GM08714 (cell line): ENCODE results near the gene KRTAP10-11.
"Not testable (repeated sequence)": the region's sequence is repeated elsewhere in the genome, so short reads cannot be mapped to it uniquely, and the experiment has no call there.

Source experiments
- H3K4me3 ChIP-seq: fragments of 200-500 bp; sonication (Bioruptor generic); 2 replicates; pipeline ENCODE4 v1.5.1; 2014; ENCODE audit warnings: mild to moderate bottlenecking, low read length, inconsistent platforms
- ZNF274 ChIP-seq: IDR thresholded peaks from 2 replicates; pipeline ENCODE4 v1.6.1; 2012; ENCODE audit warnings: mild to moderate bottlenecking, low read depth, low read length

KRTAP10-11 gene

DNA sequence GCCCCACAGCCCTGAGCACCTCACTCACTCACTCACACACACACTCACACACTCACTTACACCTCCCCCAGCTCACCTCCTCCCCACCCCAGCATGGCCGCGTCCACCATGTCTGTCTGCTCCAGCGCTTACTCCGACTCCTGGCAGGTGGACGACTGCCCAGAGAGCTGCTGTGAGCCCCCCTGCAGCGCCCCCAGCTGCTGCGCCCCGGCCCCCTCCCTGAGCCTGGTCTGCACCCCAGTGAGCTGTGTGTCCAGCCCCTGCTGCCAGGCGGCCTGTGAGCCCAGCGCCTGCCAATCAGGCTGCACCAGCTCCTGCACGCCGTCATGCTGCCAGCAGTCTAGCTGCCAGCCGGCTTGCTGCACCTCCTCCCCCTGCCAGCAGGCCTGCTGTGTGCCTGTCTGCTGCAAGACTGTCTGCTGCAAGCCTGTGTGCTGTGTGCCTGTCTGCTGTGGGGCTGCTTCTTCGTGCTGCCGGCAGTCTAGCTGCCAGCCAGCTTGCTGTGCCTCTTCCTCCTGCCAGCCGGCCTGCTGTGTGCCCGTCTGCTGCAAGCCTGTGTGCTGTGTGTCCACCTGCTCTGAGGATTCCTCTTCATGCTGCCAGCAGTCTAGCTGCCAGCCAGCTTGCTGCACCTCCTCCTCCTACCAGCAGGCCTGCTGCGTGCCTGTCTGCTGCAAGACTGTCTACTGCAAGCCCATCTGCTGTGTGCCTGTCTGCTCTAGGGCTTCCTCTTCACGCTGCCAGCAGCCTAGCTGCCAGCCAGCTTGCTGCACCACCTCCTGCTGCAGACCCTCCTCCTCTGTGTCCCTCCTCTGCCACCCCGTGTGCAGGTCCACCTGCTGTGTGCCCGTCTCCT is at the start of gene KRTAP10-11:
TSS of gene KRTAP10-11 (plus strand) at position 49 of the 856 bp plus-strand sequence. CDS start at position 94, 45 bp downstream.
- not testable (repeated sequence) for H3K4me3 ChIP-seq

DNA sequence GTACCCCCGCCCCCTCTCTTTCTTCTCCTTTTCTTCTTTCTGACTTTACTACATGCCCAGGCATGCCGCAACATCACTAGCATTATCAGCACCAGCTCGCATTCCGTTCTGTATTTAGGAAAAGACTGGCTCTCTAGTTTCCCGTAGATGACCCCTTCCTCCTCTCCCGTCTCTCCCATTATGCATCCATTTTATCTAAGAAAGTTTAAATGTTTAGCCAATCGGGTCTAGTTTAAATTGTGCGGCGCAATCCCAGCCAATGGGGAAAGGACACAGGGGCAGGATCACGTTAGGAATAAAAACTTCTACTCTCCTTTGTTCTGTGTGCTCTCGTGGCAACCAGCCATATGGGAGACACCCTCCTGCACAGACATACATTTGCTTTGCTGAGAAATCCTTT is 48.2 kb upstream of the KRTAP10-11 start:
- H3K4me3 ChIP-seq = no peak overlapping the region
- no peak for TF ChIP-seq ZNF274

DNA sequence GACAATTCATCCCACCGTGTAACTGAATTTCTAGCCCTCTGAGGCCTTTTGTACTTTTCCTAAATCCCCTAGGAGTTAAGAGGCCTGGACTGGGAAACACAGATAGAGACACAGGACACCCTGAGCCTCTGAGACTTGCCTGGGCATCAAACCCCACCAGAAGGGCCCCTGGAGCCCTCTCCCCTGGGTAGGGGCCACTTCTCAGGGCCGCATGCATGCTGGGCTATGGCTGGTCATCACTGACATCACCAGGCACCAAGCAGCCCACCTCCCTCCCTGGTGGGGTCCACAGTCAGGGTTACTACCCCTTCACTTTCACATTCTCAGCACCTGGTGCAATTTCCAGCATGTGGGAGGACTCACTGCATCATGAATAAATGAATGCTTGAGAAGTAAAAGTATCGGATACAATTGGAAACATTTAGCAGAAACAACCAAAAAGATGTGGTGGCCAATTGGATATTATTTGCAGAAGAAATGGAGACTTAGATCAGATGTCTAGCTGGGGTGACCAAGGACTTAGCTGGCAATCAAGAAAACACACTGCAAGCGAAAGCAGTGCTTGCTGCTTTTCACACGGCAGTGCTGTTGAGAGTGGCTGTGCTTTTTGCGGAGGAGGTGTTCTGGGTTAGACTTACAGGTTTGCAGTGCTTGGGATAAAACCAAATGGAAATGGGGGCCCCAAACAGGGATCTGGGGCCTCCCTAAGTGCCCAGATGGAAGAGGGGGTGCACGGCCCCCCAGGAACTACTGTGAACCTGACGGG is 46.8 kb upstream of the KRTAP10-11 start:
- no peak for TF ChIP-seq ZNF274
- H3K4me3 ChIP-seq = no peak overlapping the region

- not testable (repeated sequence) for H3K4me3 ChIP-seq
These were observed 45.9 kb upstream of the KRTAP10-11 start, which contains the start of gene KRTAP10-7 for GRCh38 chr21:44600118-44600978. KRTAP10-7 (plus strand) TSS chr21:44600597; CDS start chr21:44600622, 25 bp downstream.

DNA sequence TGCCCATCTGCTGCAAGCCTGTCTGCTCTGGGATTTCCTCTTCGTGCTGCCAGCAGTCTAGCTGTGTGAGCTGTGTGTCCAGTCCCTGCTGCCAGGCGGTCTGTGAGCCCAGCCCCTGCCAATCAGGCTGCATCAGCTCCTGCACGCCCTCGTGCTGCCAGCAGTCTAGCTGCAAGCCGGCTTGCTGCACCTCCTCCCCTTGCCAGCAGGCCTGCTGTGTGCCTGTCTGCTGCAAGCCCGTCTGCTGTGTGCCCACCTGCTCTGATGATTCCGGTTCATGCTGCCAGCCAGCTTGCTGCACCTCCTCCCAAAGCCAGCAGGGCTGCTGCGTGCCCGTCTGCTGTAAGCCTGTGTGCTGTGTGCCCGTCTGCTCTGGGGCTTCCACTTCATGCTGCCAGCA is 45.1 kb upstream of the KRTAP10-11 start:
- H3K4me3 ChIP-seq = not testable (repeated sequence)

GRCh38 chr21:44601596-44602462 is 44.4 kb upstream of the KRTAP10-11 start:
- no peak overlapping the region for H3K4me3 ChIP-seq
- no peak for TF ChIP-seq ZNF274

DNA sequence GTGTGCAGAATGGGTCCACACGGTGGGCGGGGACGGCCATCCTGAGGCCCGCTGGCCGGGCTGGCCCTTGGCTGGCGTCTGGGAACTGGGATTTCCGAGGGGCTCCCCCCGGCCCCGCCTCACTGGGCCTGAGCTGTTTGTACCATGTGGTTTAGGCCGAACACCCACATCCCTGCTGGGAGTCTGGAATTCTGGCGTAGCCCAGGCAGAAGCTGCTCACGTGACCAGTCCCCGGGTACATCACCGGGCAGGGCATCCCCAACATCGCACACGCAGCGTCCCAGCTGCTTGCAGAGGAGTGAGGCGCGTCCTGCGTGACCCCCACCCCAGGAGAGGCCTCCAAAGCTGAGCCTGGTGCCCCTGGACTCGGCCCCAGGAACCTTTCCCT is 43.8 kb upstream of the KRTAP10-11 start:
- no peak for TF ChIP-seq ZNF274
- no peak overlapping the region for H3K4me3 ChIP-seq

GRCh38 chr21:44603109-44603875 is 42.9 kb upstream of the KRTAP10-11 start:
- TF ChIP-seq ZNF274 = no peak
- H3K4me3 ChIP-seq = no peak overlapping the region

- TF ChIP-seq ZNF274 = no peak
- no peak overlapping the region for H3K4me3 ChIP-seq
These were observed 42.3 kb upstream of the KRTAP10-11 start for GRCh38 chr21:44603911-44604310.

DNA sequence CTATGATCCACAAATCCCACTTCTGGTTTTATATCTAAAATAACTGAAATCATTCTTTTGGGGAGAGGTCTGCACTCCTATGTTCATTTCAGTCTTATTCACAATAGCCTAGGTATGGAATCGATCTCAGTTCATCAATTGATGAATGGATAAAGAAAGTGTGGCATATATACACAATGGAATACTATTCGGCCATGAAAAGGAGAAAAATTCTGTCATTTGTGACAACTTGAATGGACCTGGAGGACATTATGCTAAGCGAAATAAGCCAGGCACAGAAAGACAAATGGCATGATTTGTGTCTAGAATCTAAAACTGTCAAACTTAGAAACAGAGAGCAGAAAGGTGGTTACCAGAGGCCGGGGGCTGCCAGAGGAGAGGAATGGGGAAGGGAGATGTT is 39.7 kb upstream of the KRTAP10-11 start:
- TF ChIP-seq ZNF274 = no peak
- no peak overlapping the region for H3K4me3 ChIP-seq

GRCh38 chr21:44609193-44609592 is 37.0 kb upstream of the KRTAP10-11 start:
- no peak for TF ChIP-seq ZNF274
- no peak overlapping the region for H3K4me3 ChIP-seq

DNA sequence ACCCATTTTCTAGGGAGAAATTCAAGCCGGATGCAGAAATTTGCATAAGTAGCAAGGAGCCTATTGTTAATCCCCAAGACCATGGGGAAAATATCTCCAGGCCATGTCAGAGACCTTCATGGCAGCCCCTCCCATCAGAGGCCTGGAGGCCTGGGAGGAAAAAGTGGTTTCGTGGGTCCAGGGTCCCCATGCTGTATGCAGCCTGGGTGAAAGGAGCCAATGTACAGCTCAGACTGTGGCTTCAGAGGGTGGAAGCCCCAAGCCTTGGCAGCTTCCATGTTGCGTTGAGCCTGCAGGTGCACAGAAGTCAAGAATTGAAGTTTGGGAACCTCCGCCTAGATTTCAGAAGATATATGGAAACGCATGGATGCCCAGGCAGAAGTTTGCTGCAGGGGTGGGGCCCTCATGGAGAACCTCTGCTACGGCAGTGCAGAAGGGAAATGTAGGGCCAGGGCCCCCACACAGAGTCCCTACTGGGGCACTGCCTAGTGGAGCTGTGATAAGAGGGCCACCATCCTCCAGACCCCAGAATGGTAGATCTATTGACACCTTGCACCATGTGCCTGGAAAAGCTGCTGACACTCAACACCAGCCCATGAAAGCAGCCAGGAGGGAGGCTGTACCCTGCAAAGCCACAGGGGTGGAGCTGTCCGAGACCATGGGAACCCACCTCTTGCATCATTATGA is 35.9 kb upstream of the KRTAP10-11 start:
- not testable (repeated sequence) for H3K4me3 ChIP-seq
